Suprapubic skin (tissue), 4 donors: ENCODE results near the gene RPEL1.
"Not testable (repeated sequence)": the region's sequence is repeated elsewhere in the genome, so short reads cannot be mapped to it uniquely, and the experiment has no call there.

Experiments
- EP300 ChIP-seq: sonication (generic); formaldehyde crosslinking; IDR thresholded peaks from one replicate; pipeline ENCODE4 v1.6.1; 2017; ENCODE audit warnings: antibody characterized with exemption
- POLR2A ChIP-seq, 2 donors: fragments of 450-650 bp; IDR thresholded peaks; one replicate each; pipeline ENCODE4 v1.6.1; 2017; ENCODE audit warnings: antibody characterized with exemption in 2 of 2, mild to moderate bottlenecking in 2 of 2, moderate library complexity in 2 of 2
- POLR2AphosphoS5 ChIP-seq, 3 donors: sonication (generic); formaldehyde crosslinking; IDR thresholded peaks; one replicate each; pipeline ENCODE4 v1.6.1; 2017; ENCODE audit warnings: antibody characterized with exemption in 3 of 3
- TF ChIP-seq, protein P1 (sequence below), 2 donors: fragments of 200-600 bp in 1 of 2; fragments of 450-650 bp in 1 of 2; sonication (generic) in 1 of 2; IDR thresholded peaks; one replicate each; pipeline ENCODE4 v1.5.1; 2016 to 2019; ENCODE audit warnings: antibody characterized with exemption in 2 of 2, mild to moderate bottlenecking in 1 of 2, moderate library complexity in 1 of 2

DNA sequence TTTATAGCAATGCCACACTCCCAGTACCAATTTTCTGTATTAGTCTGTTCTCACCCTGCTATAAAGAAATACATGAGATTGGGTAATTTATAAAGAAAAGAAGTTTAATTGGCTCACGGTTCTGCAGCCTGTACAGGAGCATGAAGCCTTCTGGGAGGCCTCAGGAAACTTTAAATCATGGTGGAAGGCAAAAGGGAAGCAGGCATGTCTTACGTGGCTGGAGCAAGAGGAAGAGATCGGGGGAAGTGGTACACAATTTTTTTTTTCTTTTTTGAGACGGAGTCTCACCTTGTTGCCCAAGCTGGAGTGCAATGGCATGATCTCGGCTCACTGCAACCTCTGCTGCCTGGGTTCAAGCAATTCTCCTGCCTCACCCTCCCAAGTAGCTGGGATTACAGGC, 21.0 kb upstream of the RPEL1 start:
- TF ChIP-seq, protein P1, sequence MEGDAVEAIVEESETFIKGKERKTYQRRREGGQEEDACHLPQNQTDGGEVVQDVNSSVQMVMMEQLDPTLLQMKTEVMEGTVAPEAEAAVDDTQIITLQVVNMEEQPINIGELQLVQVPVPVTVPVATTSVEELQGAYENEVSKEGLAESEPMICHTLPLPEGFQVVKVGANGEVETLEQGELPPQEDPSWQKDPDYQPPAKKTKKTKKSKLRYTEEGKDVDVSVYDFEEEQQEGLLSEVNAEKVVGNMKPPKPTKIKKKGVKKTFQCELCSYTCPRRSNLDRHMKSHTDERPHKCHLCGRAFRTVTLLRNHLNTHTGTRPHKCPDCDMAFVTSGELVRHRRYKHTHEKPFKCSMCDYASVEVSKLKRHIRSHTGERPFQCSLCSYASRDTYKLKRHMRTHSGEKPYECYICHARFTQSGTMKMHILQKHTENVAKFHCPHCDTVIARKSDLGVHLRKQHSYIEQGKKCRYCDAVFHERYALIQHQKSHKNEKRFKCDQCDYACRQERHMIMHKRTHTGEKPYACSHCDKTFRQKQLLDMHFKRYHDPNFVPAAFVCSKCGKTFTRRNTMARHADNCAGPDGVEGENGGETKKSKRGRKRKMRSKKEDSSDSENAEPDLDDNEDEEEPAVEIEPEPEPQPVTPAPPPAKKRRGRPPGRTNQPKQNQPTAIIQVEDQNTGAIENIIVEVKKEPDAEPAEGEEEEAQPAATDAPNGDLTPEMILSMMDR (IDR thresholded peaks at IDR 0.05), result not testable (repeated sequence)
- not testable (repeated sequence) for TF ChIP-seq EP300; POLR2AphosphoS5 (IDR thresholded peaks at IDR 0.05); POLR2A (IDR thresholded peaks at IDR 0.05)
